ENCODE measurements around the gene UNC45A.

Gene UNC45A

GRCh38 chr15:90966262-90966661, 31.2 kb downstream of the UNC45A start:
- no peak for DNase-seq (ENCODE audit: low read depth)

GRCh38 chr15:90967206-90967605, 32.1 kb downstream of the UNC45A start:
- no peak for DNase-seq (ENCODE audit: low read depth)

DNA sequence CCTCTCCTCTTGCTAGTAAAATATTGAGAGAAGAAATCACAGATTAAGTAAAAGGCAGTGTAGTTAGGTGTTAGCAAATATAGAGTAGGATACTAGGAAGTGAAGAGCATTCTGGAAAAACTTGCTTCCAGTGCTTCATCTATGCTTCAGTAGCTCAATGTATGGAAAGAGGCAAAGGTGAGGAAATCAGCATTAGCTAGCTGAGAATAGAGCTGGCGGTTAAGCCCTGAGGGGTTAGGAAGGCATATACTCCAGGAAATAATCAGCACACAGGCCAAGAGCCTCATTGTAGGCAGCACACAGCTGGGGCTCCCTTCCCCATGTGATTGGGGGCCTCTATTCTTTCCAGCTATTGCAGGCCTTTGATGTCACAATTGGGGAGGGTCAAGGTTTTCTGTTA, 33.3 kb downstream of the UNC45A start:
- DNase-seq (ENCODE audit: low read depth) = no peak

GRCh38 chr15:90970274-90970673, 35.2 kb downstream of the UNC45A start:
- DNase-seq (ENCODE audit: low read depth) = no peak

DNA sequence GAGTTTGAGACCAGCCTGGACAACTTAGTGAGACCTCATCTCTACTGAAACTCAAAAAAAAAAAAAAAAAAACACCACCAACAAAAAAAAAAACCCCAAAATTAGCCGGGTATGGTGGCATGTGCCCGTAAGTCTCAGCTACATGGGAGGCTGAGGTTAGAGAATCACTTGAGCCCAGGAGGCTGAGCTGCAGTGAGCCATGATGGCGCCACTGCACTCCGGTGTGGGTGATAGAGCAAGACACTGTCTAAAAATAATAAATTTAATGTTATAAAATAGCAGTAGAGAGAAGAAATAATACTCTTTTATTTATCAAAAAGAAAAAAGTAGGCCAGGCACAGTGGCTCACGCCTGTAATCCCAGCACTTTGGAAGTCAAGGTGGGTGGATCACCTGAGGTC, 37.0 kb downstream of the UNC45A start:
- no peak for DNase-seq (ENCODE audit: low read depth)

- no peak for DNase-seq (ENCODE audit: low read depth)
These were observed 39.1 kb downstream of the UNC45A start for GRCh38 chr15:90974216-90974615.

DNA sequence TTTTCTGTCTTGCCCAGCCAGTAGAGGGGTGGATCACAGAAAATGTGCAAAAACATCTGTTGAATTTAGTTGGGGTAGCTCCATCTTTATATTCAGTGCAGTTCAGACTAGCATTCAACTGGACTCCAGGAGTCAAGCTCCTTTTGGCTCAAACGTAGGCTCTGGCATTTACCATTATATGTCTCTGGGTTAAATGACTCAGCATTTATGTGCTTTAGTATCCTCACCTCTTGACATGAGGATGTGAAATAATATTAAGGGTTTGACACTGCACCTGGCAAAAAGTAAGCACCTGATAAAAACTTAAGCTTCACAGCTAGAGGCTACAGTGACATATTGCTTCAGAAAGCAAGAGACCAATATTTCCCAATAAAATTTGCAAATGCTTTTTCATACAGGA, 44.5 kb downstream of the UNC45A start:
- DNase-seq (ENCODE audit: low read depth) = no peak

DNA sequence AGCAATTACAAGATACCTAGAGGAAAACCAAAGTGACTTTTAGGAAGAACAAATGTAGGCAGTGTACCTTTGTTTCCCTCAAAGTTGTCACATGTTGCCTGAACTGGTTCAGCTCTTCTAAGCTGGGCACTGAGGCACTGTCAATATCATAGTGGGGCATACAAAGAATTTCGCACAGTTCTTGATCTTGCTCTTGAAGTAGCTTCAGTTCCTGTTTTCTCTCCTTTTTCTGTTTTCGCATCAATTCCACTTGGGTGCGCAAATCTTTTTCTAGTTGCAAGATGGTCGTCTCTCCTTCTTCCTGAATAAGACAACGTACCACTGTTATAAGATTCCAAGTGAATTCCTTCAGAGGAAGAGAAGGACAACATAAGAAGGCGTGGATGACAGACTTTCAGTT, 46.6 kb downstream of the UNC45A start:
- DNase-seq (ENCODE audit: low read depth) = no peak

- no peak for DNase-seq (ENCODE audit: low read depth)
These were observed 47.0 kb downstream of the UNC45A start for GRCh38 chr15:90982135-90982534.

DNA sequence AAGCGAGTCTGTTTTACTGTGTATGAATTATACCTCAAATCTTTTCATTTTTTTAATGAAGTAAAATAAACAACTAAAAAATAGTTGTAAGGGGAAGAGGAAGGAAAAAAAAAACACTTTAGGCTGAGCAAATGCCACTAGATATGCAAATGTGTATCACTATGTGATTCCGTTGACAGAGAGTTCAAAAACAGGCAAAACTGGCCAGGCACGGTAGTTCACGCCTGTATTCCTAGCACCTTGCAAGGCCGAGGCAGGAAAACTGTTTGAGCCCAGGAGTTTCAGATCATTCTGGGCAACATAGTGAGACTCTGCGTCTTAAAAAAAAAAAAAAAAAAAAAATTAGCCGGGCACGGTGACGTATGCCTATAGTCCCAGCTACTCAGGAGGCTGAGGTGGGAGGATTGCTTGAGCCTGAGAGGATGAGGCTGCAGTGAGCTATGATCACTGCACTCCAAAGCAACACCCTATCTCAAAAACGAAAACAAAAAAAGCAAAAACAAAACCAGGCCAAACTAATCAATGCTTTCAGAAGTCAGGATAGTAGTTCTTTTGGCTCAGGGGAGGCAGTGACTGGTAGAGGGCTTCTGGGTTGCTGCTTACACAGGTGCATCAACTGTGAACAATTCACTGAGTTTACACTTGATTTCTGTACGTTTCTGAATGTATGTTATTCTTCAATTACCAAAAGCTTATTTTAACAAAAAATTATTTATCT, 51.9 kb downstream of the UNC45A start:
- DNase-seq (ENCODE audit: low read depth) = no peak

DNA sequence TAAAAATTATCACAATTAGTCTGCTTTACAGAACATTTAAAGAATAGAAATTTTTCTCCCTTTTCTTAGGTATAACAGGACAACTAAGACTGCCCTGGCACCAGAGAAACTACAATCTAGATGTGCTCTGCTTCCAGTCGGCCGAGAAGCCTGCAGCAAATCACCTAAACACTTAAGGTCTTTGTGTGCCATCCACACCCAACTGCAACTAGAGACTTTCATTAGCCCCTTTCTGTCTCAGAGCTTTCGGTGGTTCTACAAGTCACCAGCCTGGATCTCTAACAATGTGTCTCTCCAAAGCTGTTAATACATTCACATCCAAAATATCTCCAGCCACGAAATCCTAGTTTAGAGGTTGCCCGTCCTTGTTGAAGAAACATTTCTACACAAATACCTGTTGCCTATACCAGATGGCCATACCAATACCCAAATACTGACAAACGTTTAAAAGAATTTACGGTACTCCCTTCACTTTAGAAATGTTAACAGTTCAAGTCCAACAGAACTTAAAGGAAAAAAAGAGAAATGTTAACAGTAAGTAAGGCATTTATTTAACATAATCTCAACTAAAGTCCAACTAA, 52.6 kb downstream of the UNC45A start:
- no peak for DNase-seq (ENCODE audit: low read depth)

GRCh38 chr15:90988296-90988695, 53.2 kb downstream of the UNC45A start:
- no peak for DNase-seq (ENCODE audit: low read depth)

GRCh38 chr15:90989040-90989768, 54.1 kb downstream of the UNC45A start:
- DNase-seq (ENCODE audit: low read depth) = no peak

GRCh38 chr15:90990446-90990845, 55.4 kb downstream of the UNC45A start:
- DNase-seq (ENCODE audit: low read depth) = no peak

DNA sequence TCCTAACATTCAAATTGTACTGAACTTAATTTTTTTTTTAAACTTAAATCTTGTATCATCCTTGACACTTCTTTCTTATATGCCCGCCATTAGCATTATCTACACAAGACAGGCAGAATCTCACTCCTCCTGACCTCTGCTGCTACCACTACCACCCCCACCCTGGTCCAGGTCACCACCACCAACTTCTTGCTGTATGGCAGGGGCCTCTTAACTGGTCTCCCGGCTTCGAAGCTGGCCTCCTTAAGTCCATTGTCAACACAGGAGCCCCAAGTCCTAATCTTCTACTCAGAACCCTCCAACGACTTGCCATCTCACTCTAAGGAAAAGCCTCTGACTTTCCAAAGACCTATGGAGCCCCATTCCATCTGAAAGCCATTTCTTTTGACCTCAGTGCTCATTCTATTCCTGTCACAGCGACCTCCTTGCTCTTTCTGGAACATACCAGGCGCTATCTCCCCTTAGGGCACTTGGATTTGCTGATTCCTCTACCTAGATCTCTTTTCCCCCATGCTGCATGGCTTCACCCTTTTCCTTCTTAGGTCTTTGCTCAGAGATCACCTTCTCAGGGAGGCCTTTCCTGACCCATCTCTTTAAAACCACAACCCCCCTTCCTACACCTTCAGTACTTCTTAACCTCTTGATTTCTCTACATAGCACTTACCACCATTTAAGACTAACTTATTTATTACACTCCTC, 56.7 kb downstream of the UNC45A start:
- DNase-seq (ENCODE audit: low read depth) = no peak

- no peak for DNase-seq (ENCODE audit: low read depth)
These were observed 59.0 kb downstream of the UNC45A start for GRCh38 chr15:90994059-90994416.

DNA sequence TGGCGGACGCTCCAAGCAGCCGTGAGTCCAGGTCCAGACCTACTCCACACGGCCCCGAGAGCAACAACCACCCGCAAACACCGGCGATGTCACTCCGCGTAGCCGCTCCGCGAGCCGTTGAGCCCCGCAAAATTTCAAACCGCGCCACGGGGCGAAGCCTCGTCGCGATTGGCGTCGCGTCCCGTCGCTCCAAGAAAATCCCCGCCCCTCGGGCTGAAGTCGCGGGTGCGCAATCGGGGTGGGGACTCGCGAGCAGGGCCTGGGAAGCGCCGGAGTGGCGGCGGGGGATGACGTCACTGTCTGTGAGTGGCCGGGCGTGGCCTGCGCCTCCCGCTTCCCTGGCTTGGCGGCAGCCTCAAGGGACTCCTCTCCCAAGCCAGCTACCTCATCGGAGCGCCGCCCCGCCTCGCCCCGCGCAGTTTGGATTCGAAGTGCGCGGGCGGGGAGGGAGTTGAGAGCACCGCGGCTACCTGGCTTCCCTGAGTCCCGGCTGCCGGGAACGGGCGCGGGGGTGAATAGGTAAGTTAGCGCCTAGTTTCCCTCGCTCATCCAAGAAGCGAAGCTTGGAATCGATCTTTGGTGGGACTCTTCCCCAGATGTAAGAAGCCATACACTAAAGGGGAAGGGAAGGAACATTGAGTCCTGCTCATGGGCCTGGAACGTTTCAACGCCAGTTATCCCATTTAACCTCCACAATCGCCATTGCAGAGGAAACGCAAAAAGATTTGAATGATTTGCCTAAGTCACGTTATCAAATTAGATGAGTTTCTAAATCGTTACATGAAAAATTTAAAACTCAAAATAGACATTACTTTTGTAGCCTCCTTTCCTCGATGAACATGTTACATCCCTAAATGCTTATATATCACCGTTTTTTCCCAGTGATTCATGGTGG, 59.6 kb downstream of the UNC45A start, which contains the start of gene PRC1:
Gene PRC1, minus strand, starts transcription at position 119 of the 895 bp plus-strand sequence. Its CDS starts 118 bp downstream, at position 1.
- DNase-seq (ENCODE audit: low read depth) = peak; percentile 96

- no peak for DNase-seq (ENCODE audit: low read depth)
These were observed 63.7 kb downstream of the UNC45A start for GRCh38 chr15:90998737-90999136.

GRCh38 chr15:91001209-91001608, 66.1 kb downstream of the UNC45A start:
- no peak for DNase-seq (ENCODE audit: low read depth)
